Mesenchymal stem cell (in vitro differentiated cells and primary cell): ENCODE results near the gene CMSS1.
A peak's percentile ranks its signal among the peaks of the same experiment; 100 is the strongest.

Experiments used
- DNase-seq: peaks from one replicate; pipeline ENCODE4 v3.0.0-alpha.2; 2013
- H2AFZ ChIP-seq: one replicate; pipeline ENCODE4 v1.6.1; 2013; ENCODE audit warnings: low read depth, mild to moderate bottlenecking, control low read depth, inconsistent platforms, low read length, moderate library complexity
- H2AK5ac ChIP-seq: 2 replicates; pipeline ENCODE4 v1.6.1; 2013; ENCODE audit warnings: low read length, moderate library complexity, mild to moderate bottlenecking, inconsistent platforms; ENCODE audit not compliant: severe bottlenecking
- H2BK120ac ChIP-seq: one replicate; pipeline ENCODE4 v1.6.1; 2013; ENCODE audit warnings: low read depth, mild to moderate bottlenecking, inconsistent platforms, low read length, moderate library complexity
- H2BK12ac ChIP-seq, 2 experiments: one replicate each; pipeline ENCODE4 v1.6.1; 2013; ENCODE audit warnings: inconsistent platforms in 2 of 2, low read length in 2 of 2, mild to moderate bottlenecking in 2 of 2, moderate library complexity in 2 of 2, control low read depth in 1 of 2
- H2BK15ac ChIP-seq: one replicate; pipeline ENCODE4 v1.6.1; 2013; ENCODE audit warnings: mild to moderate bottlenecking, low read depth, inconsistent platforms; ENCODE audit not compliant: poor library complexity, severe bottlenecking
- H2BK5ac ChIP-seq: 2 replicates; pipeline ENCODE4 v1.6.1; 2013; ENCODE audit warnings: low read depth, mild to moderate bottlenecking, low read length, control low read depth, inconsistent platforms; ENCODE audit not compliant: poor library complexity, severe bottlenecking
- H3K14ac ChIP-seq, 2 experiments: one replicate each; pipeline ENCODE4 v1.6.1; 2013; ENCODE audit warnings: inconsistent platforms in 2 of 2, low read length in 2 of 2, control low read depth in 1 of 2, mild to moderate bottlenecking in 1 of 2, moderate library complexity in 1 of 2
- H3K18ac ChIP-seq, 2 experiments: one replicate each; pipeline ENCODE4 v1.6.1; 2013; ENCODE audit warnings: inconsistent platforms in 2 of 2, low read length in 2 of 2, control low read depth in 1 of 2, low read depth in 1 of 2, mild to moderate bottlenecking in 1 of 2
- H3K23ac ChIP-seq, 2 experiments: one replicate each; pipeline ENCODE4 v1.6.1; 2013; ENCODE audit warnings: inconsistent platforms in 2 of 2, low read length in 2 of 2, mild to moderate bottlenecking in 2 of 2, moderate library complexity in 2 of 2, control low read depth in 1 of 2
- H3K27ac ChIP-seq: 2 replicates; pipeline ENCODE4 v1.5.1; 2013; ENCODE audit warnings: mild to moderate bottlenecking, moderate library complexity, low read length, control low read depth, inconsistent platforms; ENCODE audit not compliant: poor library complexity, severe bottlenecking
- H3K27me3 ChIP-seq, 2 experiments: 2 replicates each; pipeline versions ENCODE4 v1.6.1 to v1.7.0; 2013; ENCODE audit warnings: low read length in 2 of 2, mild to moderate bottlenecking in 2 of 2, moderate library complexity in 2 of 2, control low read depth in 1 of 2, inconsistent platforms in 1 of 2; ENCODE audit not compliant: control insufficient read depth in 1 of 2, insufficient read depth in 1 of 2
- H3K36me3 ChIP-seq, 2 experiments: 2 replicates each; pipeline versions ENCODE4 v1.6.1 to v1.7.0; 2013; ENCODE audit warnings: low read length in 2 of 2, control low read depth in 1 of 2, inconsistent platforms in 1 of 2, low read depth in 1 of 2, mild to moderate bottlenecking in 1 of 2; ENCODE audit not compliant: insufficient read depth in 2 of 2, control insufficient read depth in 1 of 2
- H3K4ac ChIP-seq, 2 experiments: one replicate each; pipeline ENCODE4 v1.6.1; 2013; ENCODE audit warnings: inconsistent platforms in 2 of 2, low read length in 2 of 2, mild to moderate bottlenecking in 2 of 2, moderate library complexity in 2 of 2, control low read depth in 1 of 2, low read depth in 1 of 2
- H3K4me1 ChIP-seq: 2 replicates; pipeline ENCODE4 v1.6.1; 2013; ENCODE audit warnings: low read depth, low read length, control low read depth; ENCODE audit not compliant: control insufficient read depth, insufficient read depth
- H3K4me2 ChIP-seq: 2 replicates; pipeline ENCODE4 v1.6.1; 2013; ENCODE audit warnings: low read length, mild to moderate bottlenecking, inconsistent platforms; ENCODE audit not compliant: poor library complexity, severe bottlenecking
- H3K4me3 ChIP-seq, 2 experiments: 2 replicates each; pipeline versions ENCODE4 v1.5.1 to v1.7.0; 2013; ENCODE audit warnings: low read length in 2 of 2, mild to moderate bottlenecking in 2 of 2, control low read depth in 1 of 2, low read depth in 1 of 2; ENCODE audit not compliant: insufficient read depth in 1 of 2
- H3K79me1 ChIP-seq: replicated peaks from 2 replicates; pipeline ENCODE4 v1.6.1; 2013; ENCODE audit warnings: mild to moderate bottlenecking, control low read depth, low read length, inconsistent platforms; ENCODE audit not compliant: poor library complexity, severe bottlenecking
- H3K9ac ChIP-seq: 2 replicates; pipeline ENCODE4 v1.7.0; 2013; ENCODE audit warnings: mild to moderate bottlenecking, low read length, moderate library complexity
- H3K9me3 ChIP-seq: 2 replicates; pipeline ENCODE4 v1.7.0; 2013; ENCODE audit warnings: mild to moderate bottlenecking, low read length; ENCODE audit not compliant: control insufficient read depth
- H4K8ac ChIP-seq: one replicate; pipeline ENCODE4 v1.6.1; 2013; ENCODE audit warnings: inconsistent platforms, mild to moderate bottlenecking, low read length, moderate library complexity
- H4K91ac ChIP-seq: one replicate; pipeline ENCODE4 v1.6.1; 2013; ENCODE audit warnings: mild to moderate bottlenecking, low read length, inconsistent platforms
- WGBS: methylation state at CpG from one replicate; pipeline ENCODE4 v1.1.7; 2013; ENCODE audit warnings: mixed read lengths; 5-methylcytosine and 5-hydroxymethylcytosine counted together

Gene CMSS1

GRCh38 chr3:99903869-99904268 lies 86.2 kb downstream of the CMSS1 start:
- Histone ChIP-seq H4K91ac (no peak overlapping the region), H3K79me1 (peaks cover 2% of the 10 kb centered on the region), H3K4ac (no peak overlapping the region), H2BK12ac (no peak overlapping the region), H3K18ac (no peak overlapping the region), H3K27me3 (no peaks in the 10 kb centered on the region), H2BK15ac (no peak overlapping the region), H3K23ac (no peak overlapping the region), H3K36me3 (no peaks in the 10 kb centered on the region), H3K27ac (no peak overlapping the region), H3K9ac (no peak overlapping the region), H3K4me2 (no peak overlapping the region), H2BK120ac (no peak overlapping the region), H3K9me3 (no peaks in the 10 kb centered on the region), H2BK5ac (no peak overlapping the region), H3K4me3 (no peak overlapping the region), H2AK5ac (no peak overlapping the region), H4K8ac (no peak overlapping the region), H3K4me1 (peaks cover 2% of the 10 kb centered on the region), H3K14ac (no peak overlapping the region), H2AFZ (no peak overlapping the region)
- peak; percentile 37 for DNase-seq

DNA sequence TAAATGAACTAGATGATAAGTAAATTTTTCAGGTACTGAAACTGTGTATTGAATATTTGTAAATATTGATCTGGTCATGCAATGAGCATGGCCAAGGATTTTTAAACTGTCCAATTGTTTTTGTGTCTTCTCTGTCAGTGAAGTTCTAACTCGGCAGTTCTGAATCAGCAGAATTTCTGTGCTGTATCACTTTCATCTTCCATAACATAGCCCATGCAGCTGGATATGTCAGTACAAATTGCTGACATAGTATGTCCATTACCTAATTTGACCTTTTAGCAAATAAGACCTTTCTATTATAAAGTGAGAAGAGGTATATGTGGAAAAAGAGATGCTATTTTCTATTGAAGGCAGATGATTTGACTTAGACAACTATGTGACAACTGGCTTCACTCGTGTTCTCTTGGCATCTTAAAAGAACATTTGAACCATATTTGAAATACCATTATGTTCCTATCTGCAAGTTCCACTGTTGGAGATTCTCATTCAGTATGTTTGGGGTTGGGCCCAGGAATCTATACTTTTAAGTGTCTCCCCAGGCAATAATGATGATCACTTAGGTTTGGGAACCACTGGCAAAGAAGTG lies 90.4 kb downstream of the CMSS1 start:
- Histone ChIP-seq H2BK12ac (no peak overlapping the region), H3K9ac (no peak overlapping the region), H2AK5ac (peak overlapping the region; percentile 40), H3K4ac (no peak overlapping the region), H2BK120ac (no peak overlapping the region), H3K18ac (no peak overlapping the region), H2BK15ac (no peak overlapping the region), H3K36me3 (no peaks in the 10 kb centered on the region), H3K9me3 (no peaks in the 10 kb centered on the region), H3K4me2 (no peak overlapping the region), H2AFZ (no peak overlapping the region), H3K4me1 (peaks cover 3% of the 10 kb centered on the region), H3K27me3 (no peaks in the 10 kb centered on the region), H2BK5ac (no peak overlapping the region), H4K91ac (no peak overlapping the region), H3K27ac (peak overlapping the region; percentile 41), H3K14ac (no peak overlapping the region), H3K4me3 (no peak overlapping the region), H4K8ac (no peak overlapping the region), H3K79me1 (peaks cover 4% of the 10 kb centered on the region), H3K23ac (no peak overlapping the region)
- DNase-seq, result no peak
- 91% methylated on average over 1 of the region's 2 CpGs for whole genome bisulfite sequencing

GRCh38 chr3:99909714-99910495 lies 92.2 kb downstream of the CMSS1 start:
- WGBS, result 8% methylated on average over 1 of the region's 3 CpGs
- Histone ChIP-seq H2BK12ac (no peak overlapping the region), H2AK5ac (no peak overlapping the region), H3K23ac (no peak overlapping the region), H3K14ac (no peak overlapping the region), H3K4me1 (peaks cover 3% of the 10 kb centered on the region), H3K79me1 (peaks cover 4% of the 10 kb centered on the region), H2BK15ac (no peak overlapping the region), H3K4ac (no peak overlapping the region), H4K91ac (no peak overlapping the region), H3K27me3 (no peaks in the 10 kb centered on the region), H3K18ac (no peak overlapping the region), H3K9ac (peak overlapping the region; percentile 55), H3K27ac (peak overlapping the region; percentile 91), H3K4me3 (no peak overlapping the region), H4K8ac (no peak overlapping the region), H3K36me3 (no peaks in the 10 kb centered on the region), H2BK120ac (no peak overlapping the region), H3K4me2 (no peak overlapping the region), H2BK5ac (no peak overlapping the region), H2AFZ (no peak overlapping the region), H3K9me3 (no peaks in the 10 kb centered on the region)
- DNase-seq, result peak; percentile 71

- Histone ChIP-seq H2AK5ac (no peak overlapping the region), H3K9me3 (no peaks in the 10 kb centered on the region), H3K4me3 (no peak overlapping the region), H3K27ac (peak overlapping the region; percentile 83), H3K9ac (peak overlapping the region; percentile 55), H2BK15ac (no peak overlapping the region), H3K14ac (no peak overlapping the region), H3K23ac (no peak overlapping the region), H3K4ac (no peak overlapping the region), H3K36me3 (no peaks in the 10 kb centered on the region), H3K27me3 (no peaks in the 10 kb centered on the region), H3K18ac (peak overlapping the region; percentile 8 to 21), H3K4me1 (peaks cover 3% of the 10 kb centered on the region), H2BK12ac (no peak overlapping the region), H4K91ac (no peak overlapping the region), H4K8ac (no peak overlapping the region), H2BK5ac (no peak overlapping the region), H2BK120ac (no peak overlapping the region), H2AFZ (no peak overlapping the region), H3K4me2 (no peak overlapping the region), H3K79me1 (peaks cover 3% of the 10 kb centered on the region)
- no peak for DNase-seq
- 100% methylated on average over 1 of the region's 4 CpGs for WGBS
These were observed 93.2 kb downstream of the CMSS1 start for GRCh38 chr3:99910752-99911290.
